Neural crest cell (in vitro differentiated cells): ENCODE data around the gene CD3G. TPM values are rescaled to one million over a fixed set of nuclear protein-coding genes. Genes with fewer than 3 reads are reported as not detected.

Source experiments
- DNase-seq: peaks from one replicate; pipeline ENCODE4 v3.0.0; 2021; ENCODE audit warnings: low read depth, mixed read lengths, low spot score
- H3K27ac Mint-ChIP-seq: one replicate; pipeline ENCODE4 v1.8.0; 2021; ENCODE audit warnings: mild to moderate bottlenecking, mixed read lengths; ENCODE audit not compliant: unreplicated experiment
- H3K27me3 Mint-ChIP-seq: 2 replicates; pipeline ENCODE4 v1.8.0; 2021; ENCODE audit warnings: low read depth, mild to moderate bottlenecking, mixed read lengths
- H3K36me3 Mint-ChIP-seq: 2 replicates; pipeline ENCODE4 v1.8.0; 2021; ENCODE audit warnings: low read depth, mild to moderate bottlenecking, mixed read lengths
- H3K4me1 Mint-ChIP-seq: 2 replicates; pipeline ENCODE4 v1.8.0; 2021; ENCODE audit warnings: mixed read lengths
- H3K4me3 Mint-ChIP-seq: one replicate; pipeline ENCODE4 v1.8.0; 2021; ENCODE audit warnings: mild to moderate bottlenecking, mixed read lengths
- H3K9me3 Mint-ChIP-seq: 2 replicates; pipeline ENCODE4 v1.8.0; 2021; ENCODE audit warnings: mixed read lengths
- total RNA-seq: library from RNA; stranded (reverse); gene quantifications from 2 replicates; pipeline ENCODE4 v1.2.1, GENCODE V29; 2021
- TF ChIP-seq, protein P1 (sequence below): fragments of 200-600 bp; sonication (generic); conservative IDR thresholded peaks from 2 replicates; pipeline ENCODE4 v1.5.0; 2021; ENCODE audit warnings: antibody characterized with exemption, mild to moderate bottlenecking

CD3G gene
- total RNA-seq, 1 donor from 2014 or later = not detected

DNA sequence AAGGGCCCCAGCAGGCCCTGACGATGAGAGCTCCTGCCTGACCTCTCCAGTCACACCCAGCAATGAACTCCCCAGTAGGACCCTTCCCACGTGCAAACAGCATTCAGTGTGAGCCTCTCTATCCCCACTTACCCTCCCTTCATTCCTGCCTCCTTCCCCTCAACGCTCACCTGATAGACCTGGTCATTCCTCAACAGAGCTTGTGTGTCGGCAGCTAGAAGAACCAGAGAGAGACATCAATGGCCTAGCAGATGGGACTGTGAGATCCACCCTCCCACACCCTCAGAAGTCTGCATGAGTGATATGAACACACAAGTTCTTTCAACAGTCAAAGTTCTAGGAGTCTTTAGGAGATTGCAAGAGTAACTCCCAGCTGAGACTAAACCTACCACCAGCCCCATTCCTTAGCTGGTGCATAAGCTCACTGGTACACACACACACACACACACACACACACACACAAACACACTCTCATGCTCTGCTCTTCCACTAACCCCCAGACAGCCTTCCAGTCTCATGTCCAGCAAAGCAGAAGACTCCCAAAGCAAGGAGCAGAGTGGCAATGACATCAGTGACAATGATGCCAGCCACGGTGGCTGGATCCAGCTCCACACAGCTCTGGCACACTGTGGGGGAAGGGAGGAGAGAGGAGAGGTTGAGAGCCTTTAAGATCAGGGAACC lies 4.7 kb upstream of the CD3G start:
- H3K4me1 Mint-ChIP-seq = no peaks in the 10 kb centered on the region
- TF ChIP-seq, protein P1, sequence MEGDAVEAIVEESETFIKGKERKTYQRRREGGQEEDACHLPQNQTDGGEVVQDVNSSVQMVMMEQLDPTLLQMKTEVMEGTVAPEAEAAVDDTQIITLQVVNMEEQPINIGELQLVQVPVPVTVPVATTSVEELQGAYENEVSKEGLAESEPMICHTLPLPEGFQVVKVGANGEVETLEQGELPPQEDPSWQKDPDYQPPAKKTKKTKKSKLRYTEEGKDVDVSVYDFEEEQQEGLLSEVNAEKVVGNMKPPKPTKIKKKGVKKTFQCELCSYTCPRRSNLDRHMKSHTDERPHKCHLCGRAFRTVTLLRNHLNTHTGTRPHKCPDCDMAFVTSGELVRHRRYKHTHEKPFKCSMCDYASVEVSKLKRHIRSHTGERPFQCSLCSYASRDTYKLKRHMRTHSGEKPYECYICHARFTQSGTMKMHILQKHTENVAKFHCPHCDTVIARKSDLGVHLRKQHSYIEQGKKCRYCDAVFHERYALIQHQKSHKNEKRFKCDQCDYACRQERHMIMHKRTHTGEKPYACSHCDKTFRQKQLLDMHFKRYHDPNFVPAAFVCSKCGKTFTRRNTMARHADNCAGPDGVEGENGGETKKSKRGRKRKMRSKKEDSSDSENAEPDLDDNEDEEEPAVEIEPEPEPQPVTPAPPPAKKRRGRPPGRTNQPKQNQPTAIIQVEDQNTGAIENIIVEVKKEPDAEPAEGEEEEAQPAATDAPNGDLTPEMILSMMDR = no peak
- DNase-seq = no peak
- H3K9me3 Mint-ChIP-seq = no peaks in the 10 kb centered on the region
- H3K27ac Mint-ChIP-seq = no peak overlapping the region
- no peak overlapping the region for H3K4me3 Mint-ChIP-seq
- H3K36me3 Mint-ChIP-seq = no peaks in the 10 kb centered on the region
- peaks cover 53% of the 10 kb centered on the region for H3K27me3 Mint-ChIP-seq

DNA sequence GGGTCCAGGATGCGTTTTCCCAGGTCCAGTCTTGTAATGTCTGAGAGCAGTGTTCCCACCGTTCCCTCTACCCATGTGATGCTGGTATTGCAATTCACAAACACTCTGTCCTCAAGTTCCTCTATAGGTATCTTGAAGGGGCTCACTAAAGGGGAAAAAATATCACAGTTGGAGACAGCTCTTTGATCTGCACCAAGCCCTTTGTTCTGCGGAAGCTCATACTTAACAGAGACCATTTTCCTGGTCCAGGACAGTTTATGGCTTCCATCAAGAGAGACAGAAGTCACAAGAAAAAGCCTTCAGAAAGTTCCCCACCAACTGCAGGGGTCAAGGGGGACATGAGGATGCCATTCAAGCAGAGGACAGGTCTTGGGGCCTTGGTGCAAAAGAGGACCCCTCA lies 3.7 kb upstream of the CD3G start:
- DNase-seq = no peak
- no peaks in the 10 kb centered on the region for H3K36me3 Mint-ChIP-seq
- H3K4me1 Mint-ChIP-seq = no peaks in the 10 kb centered on the region
- TF ChIP-seq, protein P1 = no peak
- peaks cover 56% of the 10 kb centered on the region for H3K27me3 Mint-ChIP-seq
- no peaks in the 10 kb centered on the region for H3K9me3 Mint-ChIP-seq
- no peak overlapping the region for H3K4me3 Mint-ChIP-seq
- H3K27ac Mint-ChIP-seq = no peak overlapping the region

DNA sequence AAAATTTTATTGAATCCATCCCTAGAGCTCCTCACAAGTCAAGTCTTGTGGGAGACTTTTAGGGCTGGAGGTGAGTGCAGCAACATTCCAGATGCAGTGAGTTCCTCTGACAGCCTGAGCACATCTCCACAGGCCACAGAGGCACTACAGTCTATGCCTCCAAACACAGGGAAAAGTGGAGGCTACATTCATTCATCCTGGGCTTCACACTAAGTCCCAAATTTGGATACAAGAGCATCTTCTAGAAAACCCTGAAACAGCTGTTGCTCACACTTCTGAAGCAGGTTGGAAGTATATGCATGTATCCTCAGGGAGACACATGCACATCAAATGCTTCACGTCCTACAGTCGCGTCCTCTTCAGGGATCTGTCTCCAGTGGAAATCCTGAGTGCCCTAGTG lies 2.9 kb upstream of the CD3G start:
- TF ChIP-seq, protein P1 = no peak
- peaks cover 64% of the 10 kb centered on the region for H3K27me3 Mint-ChIP-seq
- no peak for DNase-seq

DNA sequence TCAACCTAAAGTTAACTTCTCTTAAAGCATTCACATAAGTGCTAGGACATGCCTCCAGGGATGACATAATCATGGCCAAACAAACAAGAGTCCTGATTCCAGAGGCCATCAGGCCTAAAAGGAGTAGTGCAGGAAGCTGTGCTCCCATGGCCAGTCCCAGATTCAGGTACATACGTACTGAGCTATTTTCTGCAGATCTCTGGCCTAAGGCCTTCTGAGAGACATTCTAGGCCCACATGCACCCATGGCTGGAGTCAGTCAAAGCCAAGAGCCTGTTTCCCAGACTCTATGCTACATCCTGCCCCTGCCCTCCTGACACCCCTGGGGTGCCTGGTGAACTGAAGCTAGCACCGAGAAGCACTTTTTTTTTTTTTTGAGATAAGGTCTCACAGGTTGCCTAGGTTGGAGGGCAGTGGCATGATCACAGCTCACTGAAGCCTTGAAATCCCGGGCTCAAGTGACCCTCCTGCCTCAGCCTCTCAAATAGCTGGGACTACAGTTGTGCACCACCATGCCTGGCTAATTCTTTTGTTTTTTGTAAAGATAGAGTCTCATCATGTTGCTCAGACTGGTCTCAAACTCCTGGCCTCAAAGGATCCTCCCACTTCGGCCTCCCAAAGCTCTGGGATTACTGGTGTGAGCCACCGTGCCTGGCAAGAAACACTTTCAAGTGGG lies 2.2 kb upstream of the CD3G start:
- Mint-ChIP-seq H3K36me3 (no peaks in the 10 kb centered on the region), H3K27me3 (peaks cover 64% of the 10 kb centered on the region), H3K4me3 (no peak overlapping the region), H3K27ac (no peak overlapping the region), H3K4me1 (no peaks in the 10 kb centered on the region), H3K9me3 (no peaks in the 10 kb centered on the region)
- TF ChIP-seq, protein P1 = no peak
- DNase-seq = no peak

More for the DNA sequence above, 2.9 kb upstream of the CD3G start:
- Mint-ChIP-seq H3K4me3 (no peak overlapping the region), H3K36me3 (no peaks in the 10 kb centered on the region), H3K4me1 (no peaks in the 10 kb centered on the region), H3K9me3 (no peaks in the 10 kb centered on the region), H3K27ac (no peak overlapping the region)

DNA sequence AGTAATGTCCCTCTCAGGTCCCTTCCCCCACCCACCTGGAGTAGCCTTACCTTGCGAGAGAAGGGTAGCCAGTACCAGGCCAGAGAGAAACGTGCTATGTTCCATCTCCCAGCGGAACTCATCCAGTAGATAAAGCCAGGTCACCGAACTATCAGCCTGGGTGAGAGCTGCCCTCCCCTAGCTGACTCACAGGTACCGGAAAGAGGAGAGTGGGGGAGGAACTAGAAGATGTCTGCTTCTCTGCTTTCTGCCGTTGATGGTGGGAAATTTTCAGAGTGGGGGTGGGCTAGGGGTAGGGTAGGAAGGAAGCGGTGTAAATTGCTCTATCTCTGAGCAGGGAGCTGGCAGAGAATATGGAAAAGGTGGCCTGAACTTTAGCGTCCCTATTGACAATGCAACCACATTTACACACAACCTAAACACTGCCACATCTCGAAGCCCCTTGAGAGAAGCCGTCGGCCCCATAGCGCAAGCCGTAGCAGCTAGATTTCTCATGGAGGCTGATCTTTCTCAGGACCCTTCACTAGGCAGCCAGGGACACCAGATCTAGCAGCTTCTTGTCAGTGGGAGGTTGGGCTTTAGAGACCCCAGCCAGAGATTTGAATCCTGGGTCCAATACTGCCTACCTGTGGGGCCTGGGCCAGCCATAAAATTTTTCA lies 1.5 kb upstream of the CD3G start, which contains the start of gene CD3D:
TSS of gene CD3D (minus strand) at position 203 of the 659 bp plus-strand sequence. CDS start at position 105, 98 bp downstream.
- H3K4me3 Mint-ChIP-seq = no peak within 1 kb of the TSS
- no peaks in the 10 kb centered on the region for H3K9me3 Mint-ChIP-seq
- no peak within 1 kb of the TSS for H3K27ac Mint-ChIP-seq
- peaks cover 70% of the 10 kb centered on the region for H3K27me3 Mint-ChIP-seq
- no peaks in the 10 kb centered on the region for H3K4me1 Mint-ChIP-seq
- no peak for DNase-seq
- TF ChIP-seq, protein P1 = no peak
- no peaks in the 10 kb centered on the region for H3K36me3 Mint-ChIP-seq
